Smooth muscle cell (in vitro differentiated cells): ENCODE results near the gene RP2. TPM values are rescaled to one million over a fixed set of nuclear protein-coding genes. Genes with fewer than 3 reads are reported as not detected.

Source experiments
- DNase-seq: peaks from one replicate; lab custom pipeline; 2025; ENCODE audit not compliant: unreplicated experiment; lab: John Stamatoyannopoulos, UW
- H2AFZ ChIP-seq: fragments of 200-600 bp; sonication (generic); 2 replicates; pipeline ENCODE4 v1.6.0; 2016; ENCODE audit warnings: antibody characterized with exemption, low read depth, mild to moderate bottlenecking
- H3F3A ChIP-seq: fragments of 200-600 bp; sonication (generic); 2 replicates; pipeline ENCODE4 v1.6.0; 2017; ENCODE audit warnings: antibody characterized with exemption, low read depth
- H3K27ac ChIP-seq: fragments of 200-600 bp; sonication (generic); 2 replicates; pipeline ENCODE4 v1.5.1; 2016; ENCODE audit warnings: low read depth, mild to moderate bottlenecking
- H3K27me3 ChIP-seq: fragments of 200-600 bp; sonication (generic); 2 replicates; pipeline ENCODE4 v1.6.1; 2016; ENCODE audit warnings: low read depth, mild to moderate bottlenecking
- H3K36me3 ChIP-seq: fragments of 200-600 bp; sonication (generic); 2 replicates; pipeline ENCODE4 v1.5.1; 2016; ENCODE audit warnings: low read depth
- H3K4me1 ChIP-seq: fragments of 200-600 bp; sonication (generic); 2 replicates; pipeline ENCODE4 v1.5.1; 2016; ENCODE audit warnings: low read depth
- H3K4me2 ChIP-seq: fragments of 200-600 bp; sonication (generic); 2 replicates; pipeline ENCODE4 v1.6.0; 2016; ENCODE audit warnings: mild to moderate bottlenecking
- H3K4me3 ChIP-seq: fragments of 200-600 bp; sonication (generic); 2 replicates; pipeline ENCODE4 v1.5.1; 2016; ENCODE audit warnings: mild to moderate bottlenecking
- H3K79me2 ChIP-seq: fragments of 200-600 bp; sonication (generic); 2 replicates; pipeline ENCODE4 v1.6.0; 2016; ENCODE audit warnings: low read depth, mild to moderate bottlenecking
- H3K9ac ChIP-seq: fragments of 200-600 bp; sonication (generic); 2 replicates; pipeline ENCODE4 v1.6.0; 2016; ENCODE audit warnings: low read depth
- H3K9me3 ChIP-seq: fragments of 200-600 bp; sonication (generic); replicated peaks from 2 replicates; pipeline ENCODE4 v1.5.1; 2016; ENCODE audit warnings: low read depth
- H4K20me1 ChIP-seq: fragments of 200-600 bp; sonication (generic); 2 replicates; pipeline ENCODE4 v1.6.0; 2016; ENCODE audit warnings: low read depth
- CTCF ChIP-seq: fragments of 200-600 bp; sonication (generic); IDR thresholded peaks from 2 replicates; pipeline ENCODE4 v1.5.1; 2017; ENCODE audit warnings: borderline replicate concordance, mild to moderate bottlenecking, antibody characterized with exemption; ENCODE audit not compliant: insufficient read depth, poor library complexity, severe bottlenecking
- WGBS: methylation state at CpG from one replicate; pipeline ENCODE4 v1.1.7; 2016; ENCODE audit warnings: low lambda C conversion rate; 5-methylcytosine and 5-hydroxymethylcytosine counted together
- polyA plus RNA-seq: library from polyadenylated mRNA; unstranded; fragments of >200 nt; fragmentation: Nextera tagmentation; extraction: Ambion mirVana; gene quantifications from 2 replicates; pipeline ENCODE4 v1.2.1, GENCODE V29; 2016
- total RNA-seq: library from RNA; depleted of rRNA; stranded (reverse); fragments of >200 nt; gene quantifications from 2 replicates; pipeline ENCODE4 v1.2.3, GENCODE V29; 2014

The RP2 gene
- total RNA-seq (20.5 and 32.9 TPM in 2 replicates), polyA plus RNA-seq (11.3 TPM in 2 replicates)

GRCh38 chrX:46836701-46837557 lies at the start of gene RP2:
RP2 (plus strand) TSS chrX:46837043; CDS start chrX:46837101, 58 bp downstream.
- Histone ChIP-seq H3K9me3 (no peaks in the 10 kb centered on the region), H3K9ac (peak within 1 kb of the TSS; percentile 88), H3K4me1 (peaks cover 6% of the 10 kb centered on the region), H2AFZ (peak within 1 kb of the TSS; percentile 63), H3K27me3 (no peaks in the 10 kb centered on the region), H3K36me3 (no peaks in the 10 kb centered on the region), H3K27ac (peak within 1 kb of the TSS; percentile 100), H3K4me3 (peak within 1 kb of the TSS; percentile 77), H3F3A (no peaks in the 10 kb centered on the region), H3K4me2 (peak within 1 kb of the TSS; percentile 96), H3K79me2 (peaks cover 38% of the 10 kb centered on the region), H4K20me1 (no peaks in the 10 kb centered on the region)
- peak; percentile 48 for DNase-seq
- 40% methylated on average over 69 of the region's 71 CpGs for WGBS
- TF ChIP-seq CTCF = no peak

- Histone ChIP-seq H3K4me3 (no peak overlapping the region), H3K4me1 (peaks cover 3% of the 10 kb centered on the region), H3K79me2 (no peaks in the 10 kb centered on the region), H2AFZ (no peak overlapping the region), H3F3A (peaks cover 4% of the 10 kb centered on the region), H3K9me3 (no peaks in the 10 kb centered on the region), H3K27ac (no peak overlapping the region), H3K9ac (no peak overlapping the region), H3K36me3 (no peaks in the 10 kb centered on the region), H3K27me3 (no peaks in the 10 kb centered on the region), H3K4me2 (no peak overlapping the region), H4K20me1 (no peaks in the 10 kb centered on the region)
- no peak for TF ChIP-seq CTCF
- WGBS = 29% methylated on average over 4 of the region's 4 CpGs
- no peak for DNase-seq
Measured at GRCh38 chrX:46788902-46789301, 47.9 kb upstream of the RP2 start.

GRCh38 chrX:46791927-46792809 lies 44.7 kb upstream of the RP2 start:
- H3F3A ChIP-seq = peaks cover 4% of the 10 kb centered on the region
- peak overlapping the region; percentile 70 for H3K9ac ChIP-seq
- peak overlapping the region; percentile 63 for H3K4me2 ChIP-seq
- no peaks in the 10 kb centered on the region for H3K27me3 ChIP-seq
- H3K4me1 ChIP-seq = peaks cover 3% of the 10 kb centered on the region
- no peaks in the 10 kb centered on the region for H3K9me3 ChIP-seq
- H3K36me3 ChIP-seq = no peaks in the 10 kb centered on the region
- no peak for TF ChIP-seq CTCF
- no peak for DNase-seq
- H3K79me2 ChIP-seq = no peaks in the 10 kb centered on the region
- no peak overlapping the region for H3K4me3 ChIP-seq
- peak overlapping the region; percentile 95 for H3K27ac ChIP-seq
- 35% methylated on average over 7 of the region's 7 CpGs for WGBS
- H2AFZ ChIP-seq = no peak overlapping the region
- H4K20me1 ChIP-seq = no peaks in the 10 kb centered on the region
